GM12878 (cell line): ENCODE data around the gene ADGRL2. TPM values are rescaled to one million over a fixed set of nuclear protein-coding genes. Genes with fewer than 3 reads are reported as not detected.

Source experiments
- ATAC-seq: fragments of 200-7000 bp; cut with Tn5 transposase; 3 replicates; pipeline ENCODE4 v1.9.1; 2020; ENCODE audit warnings: mild to moderate bottlenecking, moderate library complexity
- BruUV-seq: library from RNA; stranded (reverse); fragments of 400-500 nt; replicated peaks from 2 replicates; lab custom pipeline; 2021; lab: Mats Ljungman, UMichigan
- CTCF ChIA-PET: fragments of 300-600 bp; sonication (Branson Sonifier 250); formaldehyde crosslinking; extraction: SDS; loops from one replicate; lab custom pipeline; 2021; ENCODE audit warnings: inconsistent platforms; lab: Yijun Ruan, JAX
- POLR2A ChIA-PET: fragments of 350-600 bp; formaldehyde crosslinking; extraction: SDS; loops from one replicate; lab custom pipeline; 2021; ENCODE audit warnings: inconsistent platforms; lab: Charles Lee
- RAD21 ChIA-PET: fragments of 300-600 bp; sonication (Branson Sonifier 250); formaldehyde crosslinking; loops from one replicate; lab custom pipeline; 2023; ENCODE audit warnings: antibody characterized with exemption; ENCODE audit not compliant: unreplicated experiment; lab: Charles Lee
- SMC1A ChIA-PET: fragments of 300-600 bp; sonication (Branson Sonifier 250); formaldehyde crosslinking; loops from one replicate; lab custom pipeline; 2023; ENCODE audit not compliant: unreplicated experiment, uncharacterized antibody; lab: Charles Lee
- DNase-seq: peaks from one replicate; pipeline ENCODE4 v3.0.0-alpha.2; 2011; ENCODE audit warnings: low read depth, low spot score
- FAIRE-seq: peaks from 3 replicates; lab custom pipeline; 2011; peaks lifted over from hg19 to GRCh38; lab: Jason Lieb, UNC
- H2AFZ ChIP-seq: 2 replicates; pipeline ENCODE4 v1.6.0; 2011; ENCODE audit warnings: low read depth, low read length, control low read depth; ENCODE audit not compliant: control insufficient read depth
- H3K27ac ChIP-seq: 2 replicates; pipeline ENCODE4 v1.5.1; 2011; ENCODE audit warnings: control low read depth; ENCODE audit not compliant: control insufficient read depth, insufficient read depth
- H3K27me3 ChIP-seq, 2 experiments: replicated peaks in 1 of 2; 2 replicates each; pipeline versions ENCODE4 v1.6.0 to v1.6.1; 2011; ENCODE audit warnings: low read length in 1 of 2; ENCODE audit not compliant: control insufficient read depth in 2 of 2, insufficient read depth in 2 of 2
- H3K36me3 ChIP-seq, 2 experiments: 2 replicates each; pipeline ENCODE4 v1.5.1; 2011; ENCODE audit warnings: low read length in 1 of 2; ENCODE audit not compliant: control insufficient read depth in 2 of 2, insufficient read depth in 2 of 2
- H3K4me1 ChIP-seq: 2 replicates; pipeline ENCODE4 v1.6.1; 2011; ENCODE audit warnings: mild to moderate bottlenecking, low read length, moderate library complexity, mixed read lengths; ENCODE audit not compliant: control insufficient read depth, insufficient read depth
- H3K4me2 ChIP-seq: 2 replicates; pipeline ENCODE4 v1.6.0; 2011; ENCODE audit warnings: control low read depth; ENCODE audit not compliant: control insufficient read depth, insufficient read depth
- H3K4me3 ChIP-seq: fragments of 200-600 bp; sonication (generic); 2 replicates; pipeline ENCODE4 v1.5.1; 2016
- H3K79me2 ChIP-seq: 2 replicates; pipeline ENCODE4 v1.6.0; 2011; ENCODE audit warnings: low read length; ENCODE audit not compliant: control insufficient read depth, insufficient read depth
- H3K9ac ChIP-seq: 2 replicates; pipeline ENCODE4 v1.8.0; 2011; ENCODE audit warnings: low read length, control low read depth, mixed read lengths; ENCODE audit not compliant: control insufficient read depth, insufficient read depth
- H3K9me3 ChIP-seq: replicated peaks from 3 replicates; pipeline ENCODE4 v1.5.1; 2011; ENCODE audit warnings: mild to moderate bottlenecking, low read length; ENCODE audit not compliant: control insufficient read depth, insufficient read depth
- H4K20me1 ChIP-seq: 2 replicates; pipeline ENCODE4 v1.6.0; 2011; ENCODE audit not compliant: control insufficient read depth, insufficient read depth
- ZBTB4 ChIP-seq: fragments of 450-650 bp; formaldehyde crosslinking; IDR thresholded peaks from 2 replicates; pipeline ENCODE4 v1.4.0; 2022; ENCODE audit warnings: mild to moderate bottlenecking, moderate library complexity
- ZNF24 ChIP-seq: fragments of 450-650 bp; IDR thresholded peaks from 2 replicates; pipeline ENCODE4 v1.6.1; 2017; ENCODE audit warnings: antibody characterized with exemption, mild to moderate bottlenecking
- WGBS: methylation state at CpG from one replicate; pipeline ENCODE4 v1.1.6; 2016; ENCODE audit warnings: low lambda C conversion rate; ENCODE audit not compliant: insufficient replicate concordance, insufficient coverage; ENCODE audit errors: missing lambda C conversion rate; 5-methylcytosine and 5-hydroxymethylcytosine counted together
- in situ Hi-C: fragments of 300-500 bp; cut with MboI; formaldehyde crosslinking; loops from 9 replicates; pipeline ENCODE4 v1.14.3; 2018; ENCODE audit warnings: mixed read lengths
- intact Hi-C: fragments of 100-400 bp; cut with micrococcal nuclease; formaldehyde crosslinking; loops from one replicate; pipeline ENCODE4 v1.14.2; 2022; ENCODE audit not compliant: unreplicated experiment
- polyA plus RNA-seq, 11 experiments: library from polyadenylated mRNA; depleted of rRNA in 4 of 11; unstranded in 6 of 11; stranded (reverse) in 5 of 11; fragments of >200 nt; fragmentation: Nextera tagmentation in 4 of 11; fragmentation: Illumina TruSeq in 1 of 11; extraction: Ambion mirVana in 4 of 11; extraction: Trizol in 1 of 11; gene quantifications; 1 replicate in 1 of 11; 2 replicates in 10 of 11; pipeline versions ENCODE4 v1.2.1 to v1.2.3, GENCODE V29; 2011 to 2016; ENCODE audit warnings: inconsistent platforms in 2 of 11, missing spikeins in 2 of 11, low read depth in 1 of 11
- total RNA-seq, 4 experiments: library from RNA; depleted of rRNA in 3 of 4; stranded (reverse); fragments of >200 nt in 3 of 4; fragmentation: Illumina TruSeq in 1 of 4; extraction: Trizol in 1 of 4; gene quantifications; 2 replicates each; pipeline versions ENCODE4 v1.2.1 to v1.2.3, GENCODE V29; 2013 to 2021
- TF ChIP-seq, protein P1 (sequence below): fragments of 450-650 bp; IDR thresholded peaks from 2 replicates; pipeline ENCODE4 v1.6.1; 2017; ENCODE audit warnings: antibody characterized with exemption, mild to moderate bottlenecking, moderate library complexity

ADGRL2 gene
- total and polyA plus RNA-seq, 10 of the 15 experiments (the other 5 are each of a cell fraction or from before 2014, with no cell fraction given), result 0.03 to 13.6 (median 0.21) TPM

DNA sequence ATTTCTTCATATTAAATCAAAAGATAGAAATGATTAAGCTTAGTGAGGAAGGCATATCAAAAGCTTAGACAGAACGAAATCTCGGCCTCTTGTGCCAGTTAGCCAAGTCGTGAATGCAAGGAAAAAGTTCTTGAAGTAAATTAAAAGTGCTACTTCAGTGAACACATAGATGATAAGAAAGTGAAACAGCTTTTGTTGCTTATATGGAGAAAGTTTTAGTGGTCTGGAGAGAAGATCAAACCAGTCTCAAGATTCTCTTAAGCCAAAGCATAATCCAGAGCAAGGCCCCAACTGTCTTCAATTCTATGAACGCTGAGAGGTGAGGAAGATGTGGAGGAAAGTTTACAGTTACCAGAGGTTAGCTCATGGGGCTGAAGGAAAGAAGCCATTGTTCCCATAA, 88.4 kb downstream of the ADGRL2 start:
- H3K27ac ChIP-seq, result no peak overlapping the region
- no peak overlapping the region for H3K4me2 ChIP-seq
- ChIA-PET RAD21 (no interaction called here), CTCF (interaction anchor here (0.7 to 1.5 kb wide), 3 partner anchors 17 to 339 kb away, joined by 3 to 4 read pairs (median 3); no protein-coding TSS in a partner anchor), POLR2A (interaction anchor here (0.6 kb wide), 1 partner anchor 174 kb away, joined by 5 read pairs; no protein-coding TSS in a partner anchor), SMC1A (interaction anchor here (1.4 to 1.7 kb wide), 2 partner anchors 10 to 41 kb away, joined by 4 to 6 read pairs; no protein-coding TSS in a partner anchor)
- no peaks in the 10 kb centered on the region for H3K27me3 ChIP-seq
- H2AFZ ChIP-seq, result no peak overlapping the region
- no peak; the same call in 2 of the 3 replicates for ATAC-seq
- H3K9ac ChIP-seq, result no peak overlapping the region
- WGBS, result 0% methylated on average over 4 of the region's 4 CpGs
- no peaks in the 10 kb centered on the region for H3K9me3 ChIP-seq
- TF ChIP-seq, protein P1, sequence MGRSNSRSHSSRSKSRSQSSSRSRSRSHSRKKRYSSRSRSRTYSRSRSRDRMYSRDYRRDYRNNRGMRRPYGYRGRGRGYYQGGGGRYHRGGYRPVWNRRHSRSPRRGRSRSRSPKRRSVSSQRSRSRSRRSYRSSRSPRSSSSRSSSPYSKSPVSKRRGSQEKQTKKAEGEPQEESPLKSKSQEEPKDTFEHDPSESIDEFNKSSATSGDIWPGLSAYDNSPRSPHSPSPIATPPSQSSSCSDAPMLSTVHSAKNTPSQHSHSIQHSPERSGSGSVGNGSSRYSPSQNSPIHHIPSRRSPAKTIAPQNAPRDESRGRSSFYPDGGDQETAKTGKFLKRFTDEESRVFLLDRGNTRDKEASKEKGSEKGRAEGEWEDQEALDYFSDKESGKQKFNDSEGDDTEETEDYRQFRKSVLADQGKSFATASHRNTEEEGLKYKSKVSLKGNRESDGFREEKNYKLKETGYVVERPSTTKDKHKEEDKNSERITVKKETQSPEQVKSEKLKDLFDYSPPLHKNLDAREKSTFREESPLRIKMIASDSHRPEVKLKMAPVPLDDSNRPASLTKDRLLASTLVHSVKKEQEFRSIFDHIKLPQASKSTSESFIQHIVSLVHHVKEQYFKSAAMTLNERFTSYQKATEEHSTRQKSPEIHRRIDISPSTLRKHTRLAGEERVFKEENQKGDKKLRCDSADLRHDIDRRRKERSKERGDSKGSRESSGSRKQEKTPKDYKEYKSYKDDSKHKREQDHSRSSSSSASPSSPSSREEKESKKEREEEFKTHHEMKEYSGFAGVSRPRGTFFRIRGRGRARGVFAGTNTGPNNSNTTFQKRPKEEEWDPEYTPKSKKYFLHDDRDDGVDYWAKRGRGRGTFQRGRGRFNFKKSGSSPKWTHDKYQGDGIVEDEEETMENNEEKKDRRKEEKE, result no peak
- TF ChIP-seq ZNF24, result no peak
- no peak for TF ChIP-seq ZBTB4 (CRISPR knock-in tag)
- in situ Hi-C loops, result no loop called here
- no peak for DNase-seq
- no peaks in the 10 kb centered on the region for H3K79me2 ChIP-seq
- H4K20me1 ChIP-seq, result no peaks in the 10 kb centered on the region
- intact Hi-C loops, result no loop called here
- H3K36me3 ChIP-seq, result no peaks in the 10 kb centered on the region
- no peak overlapping the region for H3K4me3 ChIP-seq
- no peaks in the 10 kb centered on the region for H3K4me1 ChIP-seq
- BruUV-seq, result no TSS peak
- no peak for FAIRE-seq
